ENCODE results near the gene IL36A. TPM values are rescaled to one million over a fixed set of nuclear protein-coding genes. Genes with fewer than 3 reads are reported as not detected.

IL36A gene
- not detected for total RNA-seq

- TF ChIP-seq CTCF (IDR thresholded peaks at IDR 0.05), result no peak
- no peak for TF ChIP-seq POLR2AphosphoS5 (IDR thresholded peaks at IDR 0.05)
- TF ChIP-seq POLR2A (IDR thresholded peaks at IDR 0.05), result no peak
- no peaks in the 10 kb centered on the region for H3K36me3 ChIP-seq
- H3K27ac ChIP-seq, result no peak within 1 kb of the TSS
- no peak within 1 kb of the TSS for H3K4me3 ChIP-seq
- H3K9me3 ChIP-seq, result peaks cover 0 to 7% of the 10 kb centered on the region in 2 donors
- no peak for DNase-seq (ENCODE audit: low spot score in 2 of 2)
- H3K4me1 ChIP-seq, result no peaks in the 10 kb centered on the region
- intact Hi-C loops (cut with DNase I; ENCODE audit: low total_unique reads), result no loop called here
- H3K27me3 ChIP-seq, result no peaks in the 10 kb centered on the region
Measured at GRCh38 chr2:113005030-113005509, at the start of gene IL36A. Gene IL36A (plus strand): TSS chr2:113005459. CDS start chr2:113005872, 413 bp downstream.

- intact Hi-C loops (cut with DNase I; ENCODE audit: low total_unique reads), result loop anchor here (10.0 kb wide), 1 partner anchor 333 kb away; no protein-coding TSS in a partner anchor
- H3K4me3 ChIP-seq, result no peak overlapping the region
- H3K9me3 ChIP-seq, result no peaks in the 10 kb centered on the region
- no peak overlapping the region for H3K27ac ChIP-seq
- TF ChIP-seq POLR2AphosphoS5 (IDR thresholded peaks at IDR 0.05), result no peak
- TF ChIP-seq POLR2A (IDR thresholded peaks at IDR 0.05), result no peak
- TF ChIP-seq CTCF (IDR thresholded peaks at IDR 0.05), result no peak
- H3K4me1 ChIP-seq, result no peaks in the 10 kb centered on the region
- no peak for DNase-seq (ENCODE audit: low spot score in 2 of 2)
- H3K36me3 ChIP-seq, result no peaks in the 10 kb centered on the region
- no peaks in the 10 kb centered on the region for H3K27me3 ChIP-seq
Measured at GRCh38 chr2:112957511-112957910, 47.7 kb upstream of the IL36A start.

DNA sequence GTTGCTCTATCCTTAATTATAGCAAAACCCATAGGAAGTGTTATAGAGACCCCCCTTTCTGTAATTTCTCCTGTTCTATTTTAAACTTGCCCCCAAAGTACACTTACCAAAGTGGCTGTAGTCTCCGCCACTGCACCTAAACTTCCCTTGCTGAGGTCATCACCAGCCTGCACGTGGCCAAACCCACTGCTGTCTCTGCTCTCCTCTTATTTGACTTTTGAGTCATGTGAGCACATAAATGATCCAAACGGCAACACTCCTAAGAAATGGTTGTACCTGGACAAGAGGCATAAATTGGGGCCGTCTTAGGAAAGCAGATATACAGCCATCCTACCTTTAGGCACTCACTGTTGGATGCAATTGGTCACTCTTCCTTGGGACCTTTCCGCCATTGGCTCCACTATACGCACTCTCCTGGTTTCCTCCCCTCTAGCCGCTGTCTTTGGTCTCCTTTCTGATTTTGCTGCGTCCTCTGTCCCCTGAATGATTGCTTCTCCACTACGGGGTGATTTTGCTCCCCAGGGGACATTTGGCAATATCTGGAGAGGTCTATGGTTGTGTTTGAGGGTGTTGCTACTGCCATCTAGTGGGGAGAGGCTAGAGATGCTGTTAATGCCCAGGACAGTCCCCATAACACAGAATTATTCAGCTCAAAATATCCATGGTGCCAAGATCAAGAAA, 46.7 kb upstream of the IL36A start:
- Histone ChIP-seq H3K4me1 (no peaks in the 10 kb centered on the region), H3K36me3 (no peaks in the 10 kb centered on the region), H3K27me3 (no peaks in the 10 kb centered on the region), H3K9me3 (no peaks in the 10 kb centered on the region), H3K27ac (no peak overlapping the region), H3K4me3 (no peak overlapping the region)
- DNase-seq (ENCODE audit: low spot score in 2 of 2), result no peak
- intact Hi-C loops (cut with DNase I; ENCODE audit: low total_unique reads), result loop anchor here (10.0 kb wide), 1 partner anchor 334 kb away; no protein-coding TSS in a partner anchor
- TF ChIP-seq POLR2A (IDR thresholded peaks at IDR 0.05) (no peak), CTCF (IDR thresholded peaks at IDR 0.05) (peak in 2 of 3 donors; percentile 56 to 62)

DNA sequence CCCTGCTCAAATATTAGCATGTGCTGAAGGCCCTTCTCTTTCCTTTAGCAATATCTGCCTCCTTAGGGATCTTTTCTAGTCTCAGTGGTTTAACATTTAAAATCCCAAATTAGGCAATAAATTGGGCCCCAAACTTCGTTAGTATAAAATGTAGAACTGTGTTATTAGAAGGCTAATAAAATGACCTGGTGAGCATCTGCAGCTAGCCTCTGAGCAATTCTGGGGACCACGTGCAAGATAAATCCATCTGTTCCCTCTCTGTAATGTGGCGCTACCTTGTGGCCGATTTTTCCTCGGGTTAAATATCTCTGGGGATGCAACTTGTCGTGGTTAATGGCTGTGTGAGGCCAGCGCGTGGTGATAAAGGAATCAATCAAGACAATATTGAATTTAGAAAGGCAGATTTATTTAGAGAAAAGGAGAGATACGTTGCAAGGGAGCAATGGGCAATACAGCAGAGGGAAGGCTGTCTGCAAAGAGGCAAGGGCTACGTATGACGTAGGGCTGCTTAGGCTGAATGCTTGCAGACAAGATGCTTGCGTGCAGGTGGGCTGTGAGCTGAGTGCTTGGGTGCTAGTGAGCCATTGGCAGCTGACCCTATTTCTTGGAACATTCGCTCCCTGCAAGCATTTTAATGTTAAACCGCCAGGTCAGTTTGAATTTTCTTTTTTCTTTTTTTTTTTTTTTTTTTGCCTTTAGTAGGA, 46.0 kb upstream of the IL36A start:
- H3K27me3 ChIP-seq, result no peaks in the 10 kb centered on the region
- H3K4me1 ChIP-seq, result no peaks in the 10 kb centered on the region
- H3K9me3 ChIP-seq, result no peaks in the 10 kb centered on the region
- H3K27ac ChIP-seq, result no peak overlapping the region
- H3K36me3 ChIP-seq, result no peaks in the 10 kb centered on the region
- H3K4me3 ChIP-seq, result no peak overlapping the region
- intact Hi-C loops (cut with DNase I; ENCODE audit: low total_unique reads), result loop anchor here (10.0 kb wide), 1 partner anchor 334 kb away; no protein-coding TSS in a partner anchor
- no peak for TF ChIP-seq POLR2A (IDR thresholded peaks at IDR 0.05)
- TF ChIP-seq POLR2AphosphoS5 (IDR thresholded peaks at IDR 0.05), result no peak
- TF ChIP-seq CTCF (IDR thresholded peaks at IDR 0.05), result no peak
- DNase-seq (ENCODE audit: low spot score in 2 of 2), result no peak

DNA sequence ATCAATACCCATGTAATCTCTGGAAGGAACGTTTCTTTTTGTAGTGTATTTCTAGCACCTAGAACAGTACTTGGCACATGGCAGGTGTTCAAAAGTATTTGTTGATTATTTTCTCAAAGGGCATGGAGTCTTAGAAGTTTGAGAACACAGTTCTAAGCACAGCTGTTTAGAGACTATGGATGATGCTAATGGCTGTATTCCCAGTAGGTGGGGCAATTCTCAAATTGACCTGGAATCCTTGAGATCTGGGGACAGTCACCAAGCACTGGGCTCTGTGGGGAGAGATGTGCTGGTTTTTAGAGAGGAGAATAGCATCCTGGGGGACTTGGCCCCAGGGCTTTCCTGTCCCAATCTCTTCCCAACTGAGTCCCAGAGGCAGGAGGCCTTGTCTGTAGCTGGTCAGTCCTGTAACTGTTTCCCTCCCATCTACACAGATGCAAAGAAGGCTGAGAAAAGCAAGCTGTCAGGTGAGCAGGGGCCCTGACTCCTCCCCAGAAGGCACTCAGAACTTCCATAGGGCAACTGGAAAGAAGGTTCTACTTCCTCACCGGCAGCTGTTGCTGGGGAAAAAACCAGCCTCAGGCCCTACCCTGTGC, 44.9 kb upstream of the IL36A start:
- Histone ChIP-seq H3K27ac (no peak overlapping the region), H3K4me3 (no peak overlapping the region), H3K9me3 (no peaks in the 10 kb centered on the region), H3K27me3 (no peaks in the 10 kb centered on the region), H3K4me1 (no peaks in the 10 kb centered on the region), H3K36me3 (no peaks in the 10 kb centered on the region)
- intact Hi-C loops (cut with DNase I; ENCODE audit: low total_unique reads), result no loop called here
- DNase-seq (ENCODE audit: low spot score in 2 of 2), result no peak
- no peak for TF ChIP-seq POLR2A (IDR thresholded peaks at IDR 0.05)
- no peak for TF ChIP-seq POLR2AphosphoS5 (IDR thresholded peaks at IDR 0.05)
- TF ChIP-seq CTCF (IDR thresholded peaks at IDR 0.05), result no peak
